ENCODE results near the gene GPA33. TPM values are rescaled to one million over a fixed set of nuclear protein-coding genes. Genes with fewer than 3 reads are reported as not detected.

GPA33 gene
- total RNA-seq, 3 donors from 2014 or later = 0.15 to 3.6 (median 0.16) TPM

GRCh38 chr1:167088746-167089417 lies 1.3 kb downstream of the GPA33 start:
- no peaks in the 10 kb centered on the region for H3K27me3 ChIP-seq
- no peak overlapping the region for H3K27ac ChIP-seq
- no peaks in the 10 kb centered on the region for H3K36me3 ChIP-seq
- no peaks in the 10 kb centered on the region for H3K4me1 ChIP-seq
- DNase-seq (ENCODE audit: low spot score in 2 of 2) = no peak
- intact Hi-C loops (cut with DNase I; ENCODE audit: low total_unique reads) = no loop called here
- no peaks in the 10 kb centered on the region for H3K9me3 ChIP-seq
- no peak for TF ChIP-seq POLR2A (IDR thresholded peaks at IDR 0.05)
- no peak for TF ChIP-seq POLR2AphosphoS5 (IDR thresholded peaks at IDR 0.05)
- no peak for TF ChIP-seq CTCF (IDR thresholded peaks at IDR 0.05)
- H3K4me3 ChIP-seq = no peak overlapping the region

GRCh38 chr1:167086768-167087167 lies 3.4 kb downstream of the GPA33 start:
- Histone ChIP-seq H3K27me3 (no peaks in the 10 kb centered on the region), H3K36me3 (no peaks in the 10 kb centered on the region), H3K4me3 (no peak overlapping the region), H3K4me1 (no peaks in the 10 kb centered on the region), H3K9me3 (no peaks in the 10 kb centered on the region), H3K27ac (no peak overlapping the region)
- TF ChIP-seq POLR2A (IDR thresholded peaks at IDR 0.05) (no peak), POLR2AphosphoS5 (IDR thresholded peaks at IDR 0.05) (no peak), CTCF (IDR thresholded peaks at IDR 0.05) (no peak)
- no peak for DNase-seq (ENCODE audit: low spot score in 2 of 2)
- intact Hi-C loops (cut with DNase I; ENCODE audit: low total_unique reads) = no loop called here

- H3K27me3 ChIP-seq = peaks cover 0 to 4% of the 10 kb centered on the region in 2 donors
- DNase-seq (ENCODE audit: low spot score in 2 of 2) = no peak
- TF ChIP-seq CTCF (IDR thresholded peaks at IDR 0.05) (no peak), POLR2A (IDR thresholded peaks at IDR 0.05) (no peak), POLR2AphosphoS5 (IDR thresholded peaks at IDR 0.05) (no peak)
- H3K36me3 ChIP-seq = no peaks in the 10 kb centered on the region
- H3K4me3 ChIP-seq = no peak overlapping the region
- no peaks in the 10 kb centered on the region for H3K9me3 ChIP-seq
- intact Hi-C loops (cut with DNase I; ENCODE audit: low total_unique reads) = no loop called here
- H3K27ac ChIP-seq = no peak overlapping the region
- no peaks in the 10 kb centered on the region for H3K4me1 ChIP-seq
Observed at GRCh38 chr1:167086033-167086432, 4.1 kb downstream of the GPA33 start.

GRCh38 chr1:167084757-167085156 lies 5.4 kb downstream of the GPA33 start:
- intact Hi-C loops (cut with DNase I; ENCODE audit: low total_unique reads) = no loop called here
- TF ChIP-seq POLR2A (IDR thresholded peaks at IDR 0.05) (no peak), CTCF (IDR thresholded peaks at IDR 0.05) (no peak), POLR2AphosphoS5 (IDR thresholded peaks at IDR 0.05) (no peak)

GRCh38 chr1:167083871-167084270 lies 6.3 kb downstream of the GPA33 start:
- Histone ChIP-seq H3K4me3 (no peak overlapping the region), H3K27me3 (peaks cover 0 to 7% of the 10 kb centered on the region in 2 donors), H3K27ac (no peak overlapping the region), H3K9me3 (no peaks in the 10 kb centered on the region), H3K36me3 (no peaks in the 10 kb centered on the region), H3K4me1 (no peaks in the 10 kb centered on the region)
- TF ChIP-seq POLR2AphosphoS5 (IDR thresholded peaks at IDR 0.05) (no peak), CTCF (IDR thresholded peaks at IDR 0.05) (no peak), POLR2A (IDR thresholded peaks at IDR 0.05) (no peak)
- DNase-seq (ENCODE audit: low spot score in 2 of 2) = no peak
- intact Hi-C loops (cut with DNase I; ENCODE audit: low total_unique reads) = no loop called here

More at GRCh38 chr1:167084757-167085156, 5.4 kb downstream of the GPA33 start:
- DNase-seq (ENCODE audit: low spot score in 2 of 2) = no peak
- H3K27me3 ChIP-seq = peaks cover 0 to 7% of the 10 kb centered on the region in 2 donors
- H3K9me3 ChIP-seq = no peaks in the 10 kb centered on the region
- H3K36me3 ChIP-seq = no peaks in the 10 kb centered on the region
- H3K4me1 ChIP-seq = no peaks in the 10 kb centered on the region
- no peak overlapping the region for H3K4me3 ChIP-seq
- H3K27ac ChIP-seq = no peak overlapping the region
